Activated CD4-positive, alpha-beta T cell treated with anti-CD3 and anti-CD28 coated beads, Interleukin-2, amount 10 ng/mL, durations not matched to agents 24 days and 14 days (primary cell): ENCODE measurements around the gene SLC7A7. TPM values are rescaled to one million over a fixed set of nuclear protein-coding genes. Genes with fewer than 3 reads are reported as not detected.
A peak's percentile ranks its signal among the peaks of the same experiment; 100 is the strongest.

ENCODE experiments used
- DNase-seq: peaks from one replicate; pipeline ENCODE4 v3.0.0; 2022
- H3K27ac Mint-ChIP-seq: one replicate; pipeline ENCODE4 v1.8.0; 2022; ENCODE audit warnings: mild to moderate bottlenecking, mixed read lengths
- H3K27me3 Mint-ChIP-seq: one replicate; pipeline ENCODE4 v1.8.0; 2022; ENCODE audit warnings: mixed read lengths
- H3K36me3 Mint-ChIP-seq: one replicate; pipeline ENCODE4 v1.8.0; 2022; ENCODE audit warnings: low read depth, mild to moderate bottlenecking, mixed read lengths
- H3K4me1 Mint-ChIP-seq: one replicate; pipeline ENCODE4 v1.8.0; 2021; ENCODE audit warnings: mixed read lengths
- H3K4me3 Mint-ChIP-seq: one replicate; pipeline ENCODE4 v1.8.0; 2022; ENCODE audit warnings: mild to moderate bottlenecking, moderate library complexity, mixed read lengths
- H3K9me3 Mint-ChIP-seq: one replicate; pipeline ENCODE4 v1.8.0; 2021; ENCODE audit warnings: mixed read lengths
- intact Hi-C: fragments of 100-400 bp; cut with micrococcal nuclease; formaldehyde crosslinking; loops from one replicate; pipeline ENCODE4 v1.15.1; 2023
- total RNA-seq: library from RNA; stranded (reverse); gene quantifications from 2 replicates; pipeline ENCODE4 v1.2.3, GENCODE V29; 2022

Gene SLC7A7
- total RNA-seq, 1 donor from 2014 or later, result not detected

- H3K4me1 Mint-ChIP-seq, result peaks cover 17% of the 10 kb centered on the region
- H3K27me3 Mint-ChIP-seq, result peaks cover 5% of the 10 kb centered on the region
- H3K36me3 Mint-ChIP-seq, result no peaks in the 10 kb centered on the region
- intact Hi-C loops, result no loop called here
- H3K4me3 Mint-ChIP-seq, result no peak overlapping the region
- H3K9me3 Mint-ChIP-seq, result no peaks in the 10 kb centered on the region
- H3K27ac Mint-ChIP-seq, result peak overlapping the region; percentile 34
- no peak for DNase-seq
These were observed 33.3 kb upstream of the SLC7A7 start for GRCh38 chr14:22848351-22849164.

DNA sequence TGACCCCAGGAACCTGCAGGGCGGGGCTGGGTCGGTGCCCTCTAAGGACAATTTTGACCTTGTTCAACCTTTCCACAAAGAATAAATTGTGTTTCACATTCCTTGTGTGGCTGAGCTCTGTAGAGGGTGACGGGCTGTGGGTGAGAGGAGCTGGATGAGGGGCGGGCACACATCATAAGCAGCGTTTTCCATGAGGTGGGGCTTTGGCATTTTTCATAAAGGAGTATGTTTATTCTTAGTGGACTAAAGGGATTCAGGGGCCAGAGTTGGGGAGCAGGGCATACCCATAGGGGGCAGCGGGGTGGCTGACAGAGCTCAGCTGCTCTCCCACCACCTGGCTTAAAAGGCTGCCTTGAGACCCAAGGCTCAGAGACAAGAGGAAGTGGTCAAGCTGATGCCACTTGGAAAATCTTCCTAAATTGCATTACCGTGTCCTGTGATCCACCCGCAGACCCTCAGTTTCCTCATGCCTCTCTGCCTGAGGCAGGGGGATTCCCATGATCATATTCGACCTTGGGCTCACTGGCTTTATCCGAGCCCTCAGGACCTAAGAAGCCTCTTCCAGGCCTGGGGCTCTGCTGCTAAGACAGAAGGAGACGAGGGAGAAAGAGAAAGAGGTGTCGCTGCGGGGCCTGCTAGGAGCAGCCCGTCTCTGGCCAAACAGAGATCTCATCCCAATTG, 32.6 kb upstream of the SLC7A7 start:
- peaks cover 5% of the 10 kb centered on the region for H3K27me3 Mint-ChIP-seq
- peaks cover 10% of the 10 kb centered on the region for H3K4me1 Mint-ChIP-seq
- H3K9me3 Mint-ChIP-seq, result no peaks in the 10 kb centered on the region
- intact Hi-C loops, result no loop called here
- no peak overlapping the region for H3K27ac Mint-ChIP-seq
- no peaks in the 10 kb centered on the region for H3K36me3 Mint-ChIP-seq
- DNase-seq, result no peak
- no peak overlapping the region for H3K4me3 Mint-ChIP-seq

DNA sequence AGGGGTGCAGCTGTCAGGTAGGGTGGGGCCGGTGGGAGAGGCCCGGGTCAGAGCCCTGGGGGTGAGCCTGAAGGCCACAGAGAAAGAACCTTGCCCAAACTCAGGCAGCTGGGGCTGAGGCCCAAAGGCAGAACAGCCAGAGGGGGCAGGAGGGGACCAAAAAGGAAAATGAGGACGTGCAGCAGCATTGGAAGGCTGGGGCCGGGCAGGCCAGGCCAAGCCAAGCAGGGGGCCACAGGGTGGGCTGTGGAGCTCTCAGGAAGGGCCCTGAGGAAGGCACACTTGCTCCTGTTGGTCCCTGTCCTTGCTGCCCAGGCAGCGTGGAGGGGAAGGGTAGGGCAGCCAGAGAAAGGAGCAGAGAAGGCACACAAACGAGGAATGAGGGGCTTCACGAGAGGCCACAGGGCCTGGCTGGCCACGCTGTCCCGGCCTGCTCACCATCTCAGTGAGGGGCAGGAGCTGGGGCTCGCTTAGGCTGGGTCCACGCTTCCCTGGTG, 31.6 kb upstream of the SLC7A7 start:
- no peaks in the 10 kb centered on the region for H3K36me3 Mint-ChIP-seq
- no peak overlapping the region for H3K27ac Mint-ChIP-seq
- peaks cover 5% of the 10 kb centered on the region for H3K27me3 Mint-ChIP-seq
- no peaks in the 10 kb centered on the region for H3K9me3 Mint-ChIP-seq
- intact Hi-C loops, result no loop called here
- no peak for DNase-seq
- peaks cover 9% of the 10 kb centered on the region for H3K4me1 Mint-ChIP-seq
- no peak overlapping the region for H3K4me3 Mint-ChIP-seq

DNA sequence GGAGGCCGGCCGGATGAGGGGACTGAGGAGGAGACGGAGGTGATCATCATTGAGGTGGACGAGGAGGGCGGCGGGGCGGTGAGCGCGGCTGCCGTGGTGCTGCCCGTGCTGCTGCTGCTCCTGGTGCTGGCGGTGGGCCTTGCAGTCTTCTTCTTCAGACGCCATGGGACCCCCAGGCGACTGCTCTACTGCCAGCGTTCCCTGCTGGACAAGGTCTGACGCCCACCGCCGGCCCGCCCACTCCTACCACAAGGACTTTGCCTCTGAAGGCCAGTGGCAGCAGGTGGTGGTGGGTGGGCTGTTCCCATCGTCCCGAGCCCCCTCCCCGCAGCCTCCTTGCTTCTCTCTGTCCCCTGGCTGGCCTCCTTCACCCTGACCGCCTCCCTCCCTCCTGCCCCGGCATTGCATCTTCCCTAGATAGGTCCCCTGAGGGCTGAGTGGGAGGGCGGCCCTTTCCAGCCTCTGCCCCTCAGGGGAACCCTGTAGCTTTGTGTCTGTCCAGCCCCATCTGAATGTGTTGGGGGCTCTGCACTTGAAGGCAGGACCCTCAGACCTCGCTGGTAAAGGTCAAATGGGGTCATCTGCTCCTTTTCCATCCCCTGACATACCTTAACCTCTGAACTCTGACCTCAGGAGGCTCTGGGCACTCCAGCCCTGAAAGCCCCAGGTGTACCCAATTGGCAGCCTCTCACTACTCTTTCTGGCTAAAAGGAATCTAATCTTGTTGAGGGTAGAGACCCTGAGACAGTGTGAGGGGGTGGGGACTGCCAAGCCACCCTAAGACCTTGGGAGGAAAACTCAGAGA, 30.8 kb upstream of the SLC7A7 start:
- DNase-seq, result no peak
- intact Hi-C loops, result no loop called here
- no peaks in the 10 kb centered on the region for H3K36me3 Mint-ChIP-seq
- no peaks in the 10 kb centered on the region for H3K9me3 Mint-ChIP-seq
- H3K4me1 Mint-ChIP-seq, result peaks cover under 1% of the 10 kb centered on the region
- peaks cover 5% of the 10 kb centered on the region for H3K27me3 Mint-ChIP-seq
- no peak overlapping the region for H3K27ac Mint-ChIP-seq
- H3K4me3 Mint-ChIP-seq, result no peak overlapping the region

DNA sequence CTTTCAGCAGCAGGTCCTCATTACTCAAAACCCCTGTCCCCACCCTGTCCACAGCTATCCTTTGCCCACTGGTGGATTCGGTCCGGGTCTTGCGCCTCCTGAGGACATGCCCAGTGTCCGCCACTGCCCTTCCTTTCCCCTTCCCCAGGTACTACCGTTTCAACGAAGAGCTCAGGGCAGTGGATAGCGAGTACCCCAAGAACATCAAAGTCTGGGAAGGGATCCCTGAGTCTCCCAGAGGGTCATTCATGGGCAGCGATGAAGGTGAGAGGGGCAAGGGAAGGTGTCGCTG, 29.8 kb upstream of the SLC7A7 start:
- H3K27ac Mint-ChIP-seq, result no peak overlapping the region
- no peaks in the 10 kb centered on the region for H3K4me1 Mint-ChIP-seq
- intact Hi-C loops, result no loop called here
- H3K4me3 Mint-ChIP-seq, result no peak overlapping the region
- no peaks in the 10 kb centered on the region for H3K9me3 Mint-ChIP-seq
- DNase-seq, result no peak
- peaks cover 5% of the 10 kb centered on the region for H3K27me3 Mint-ChIP-seq
- no peaks in the 10 kb centered on the region for H3K36me3 Mint-ChIP-seq

- Mint-ChIP-seq H3K27me3 (peaks cover 5% of the 10 kb centered on the region), H3K4me3 (no peak overlapping the region), H3K27ac (no peak overlapping the region), H3K36me3 (no peaks in the 10 kb centered on the region), H3K9me3 (no peaks in the 10 kb centered on the region), H3K4me1 (no peaks in the 10 kb centered on the region)
- intact Hi-C loops, result no loop called here
- no peak for DNase-seq
These were observed 29.2 kb upstream of the SLC7A7 start for GRCh38 chr14:22844221-22845102.

GRCh38 chr14:22843123-22843925, 28.1 kb upstream of the SLC7A7 start:
- intact Hi-C loops, result no loop called here
- Mint-ChIP-seq H3K36me3 (no peaks in the 10 kb centered on the region), H3K27ac (no peak overlapping the region), H3K9me3 (no peaks in the 10 kb centered on the region), H3K4me3 (no peak overlapping the region), H3K4me1 (peaks cover 2% of the 10 kb centered on the region), H3K27me3 (peaks cover 2% of the 10 kb centered on the region)
- no peak for DNase-seq

DNA sequence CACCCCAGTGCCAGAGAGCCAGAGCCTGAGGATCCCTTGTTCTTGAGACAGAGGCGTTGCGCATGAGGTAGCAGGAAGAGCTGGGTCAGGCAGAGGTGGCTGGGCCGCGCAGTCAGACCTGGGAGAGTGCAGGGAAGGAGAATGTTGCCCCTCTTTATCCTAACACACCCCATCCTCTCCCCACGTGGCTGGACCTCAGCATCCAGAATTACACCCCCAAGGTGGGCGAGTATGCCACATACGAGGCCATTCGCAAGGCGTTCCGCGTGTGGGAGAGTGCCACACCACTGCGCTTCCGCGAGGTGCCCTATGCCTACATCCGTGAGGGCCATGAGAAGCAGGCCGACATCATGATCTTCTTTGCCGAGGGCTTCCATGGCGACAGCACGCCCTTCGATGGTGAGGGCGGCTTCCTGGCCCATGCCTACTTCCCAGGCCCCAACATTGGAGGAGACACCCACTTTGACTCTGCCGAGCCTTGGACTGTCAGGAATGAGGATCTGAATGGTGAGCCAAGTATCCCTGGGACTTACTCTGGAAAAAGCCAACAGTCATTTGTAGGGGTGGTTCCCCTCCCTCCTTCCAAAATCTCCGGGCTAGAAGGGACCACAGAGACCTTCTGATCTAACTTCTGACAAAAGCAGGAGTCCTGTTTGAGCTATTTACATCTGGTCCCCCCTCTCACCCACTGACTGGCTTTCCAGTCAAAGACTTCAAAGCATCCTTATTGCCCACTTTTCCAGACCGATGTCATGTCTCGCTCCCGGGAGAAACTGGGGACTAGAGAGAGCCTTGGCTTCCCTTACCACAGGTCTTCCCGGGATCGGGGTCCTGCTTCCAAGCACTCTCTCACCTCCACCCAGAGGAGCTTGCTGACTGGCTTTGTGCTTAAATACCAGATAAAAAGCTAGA, 27.2 kb upstream of the SLC7A7 start:
- Mint-ChIP-seq H3K4me1 (peaks cover 4% of the 10 kb centered on the region), H3K36me3 (no peaks in the 10 kb centered on the region), H3K27ac (no peak overlapping the region), H3K27me3 (peaks cover 6% of the 10 kb centered on the region), H3K9me3 (no peaks in the 10 kb centered on the region), H3K4me3 (no peak overlapping the region)
- intact Hi-C loops, result no loop called here
- no peak for DNase-seq

GRCh38 chr14:22841769-22842168, 26.5 kb upstream of the SLC7A7 start:
- Mint-ChIP-seq H3K4me3 (no peak overlapping the region), H3K36me3 (peaks cover 4% of the 10 kb centered on the region), H3K27ac (no peak overlapping the region), H3K27me3 (peaks cover 10% of the 10 kb centered on the region), H3K4me1 (peaks cover 7% of the 10 kb centered on the region), H3K9me3 (no peaks in the 10 kb centered on the region)
- intact Hi-C loops, result no loop called here
- DNase-seq, result no peak

DNA sequence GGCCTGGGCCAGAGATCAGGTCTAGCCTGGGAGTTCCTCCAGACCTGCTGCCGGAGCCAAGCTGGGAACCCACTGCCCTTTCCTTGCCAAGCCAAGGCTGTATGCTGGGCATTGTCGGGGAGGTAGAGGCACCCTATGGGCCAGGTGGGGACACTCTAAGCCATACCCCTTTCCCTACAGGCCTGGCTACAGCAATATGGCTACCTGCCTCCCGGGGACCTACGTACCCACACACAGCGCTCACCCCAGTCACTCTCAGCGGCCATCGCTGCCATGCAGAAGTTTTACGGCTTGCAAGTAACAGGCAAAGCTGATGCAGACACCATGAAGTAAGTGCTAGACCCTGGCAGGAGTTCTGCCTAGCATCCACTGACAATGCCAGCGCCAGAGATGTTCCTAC, 26.1 kb upstream of the SLC7A7 start:
- H3K4me3 Mint-ChIP-seq, result no peak overlapping the region
- intact Hi-C loops, result no loop called here
- H3K9me3 Mint-ChIP-seq, result no peaks in the 10 kb centered on the region
- H3K27ac Mint-ChIP-seq, result no peak overlapping the region
- DNase-seq, result no peak
- H3K4me1 Mint-ChIP-seq, result peaks cover 7% of the 10 kb centered on the region
- H3K27me3 Mint-ChIP-seq, result peaks cover 12% of the 10 kb centered on the region
- peaks cover 6% of the 10 kb centered on the region for H3K36me3 Mint-ChIP-seq

- Mint-ChIP-seq H3K27me3 (peaks cover 19% of the 10 kb centered on the region), H3K4me1 (peaks cover 7% of the 10 kb centered on the region), H3K36me3 (peaks cover 24% of the 10 kb centered on the region), H3K27ac (no peak overlapping the region), H3K4me3 (no peak overlapping the region), H3K9me3 (no peaks in the 10 kb centered on the region)
- DNase-seq, result no peak
- intact Hi-C loops, result no loop called here
These were observed 24.0 kb upstream of the SLC7A7 start for GRCh38 chr14:22839159-22839779.

- Mint-ChIP-seq H3K4me3 (no peak overlapping the region), H3K9me3 (no peaks in the 10 kb centered on the region), H3K36me3 (peaks cover 29% of the 10 kb centered on the region), H3K27me3 (peaks cover 19% of the 10 kb centered on the region), H3K27ac (no peak overlapping the region), H3K4me1 (peaks cover 7% of the 10 kb centered on the region)
- DNase-seq, result no peak
- intact Hi-C loops, result no loop called here
These were observed 23.4 kb upstream of the SLC7A7 start for GRCh38 chr14:22838631-22839041.
